Activated CD8-positive, alpha-beta T cell treated with anti-CD3 and anti-CD28 coated beads for 36 hours (primary cell): ENCODE measurements around the gene GASK1A. TPM values are rescaled to one million over a fixed set of nuclear protein-coding genes. Genes with fewer than 3 reads are reported as not detected.

Experiments used
- ATAC-seq: fragments of 200-7000 bp; cut with Tn5 transposase; one replicate; pipeline ENCODE4 v1.10.0; 2021; ENCODE audit warnings: mild to moderate bottlenecking, moderate library complexity
- CTCF ChIA-PET: fragments of 350-600 bp; sonication (Branson Sonifier 250); formaldehyde crosslinking; loops from one replicate; lab custom pipeline; 2021; ENCODE audit warnings: antibody characterized with exemption; lab: Charles Lee
- POLR2A ChIA-PET: fragments of 350-600 bp; sonication (Branson Sonifier 250); formaldehyde crosslinking; loops from one replicate; lab custom pipeline; 2021; ENCODE audit warnings: antibody characterized with exemption; lab: Charles Lee
- DNase-seq: peaks from one replicate; pipeline ENCODE4 v3.0.0-alpha.2; 2020
- H3K27ac Mint-ChIP-seq: one replicate; pipeline ENCODE4 v1.8.0; 2021; ENCODE audit warnings: mild to moderate bottlenecking, mixed read lengths
- H3K27me3 Mint-ChIP-seq: one replicate; pipeline ENCODE4 v1.8.0; 2021; ENCODE audit warnings: mixed read lengths
- H3K36me3 Mint-ChIP-seq: one replicate; pipeline ENCODE4 v1.8.0; 2021; ENCODE audit warnings: low read depth, mixed read lengths
- H3K4me1 Mint-ChIP-seq: one replicate; pipeline ENCODE4 v1.8.0; 2021; ENCODE audit warnings: low read depth, mixed read lengths
- H3K4me3 Mint-ChIP-seq: one replicate; pipeline ENCODE4 v1.8.0; 2021; ENCODE audit warnings: mild to moderate bottlenecking, moderate library complexity, mixed read lengths
- H3K9me3 Mint-ChIP-seq: one replicate; pipeline ENCODE4 v1.8.0; 2021; ENCODE audit warnings: mixed read lengths
- intact Hi-C: fragments of 100-400 bp; cut with micrococcal nuclease; formaldehyde crosslinking; loops from one replicate; pipeline ENCODE4 v1.10.0; 2022
- total RNA-seq, 2 experiments: library from RNA; stranded (reverse); gene quantifications; one replicate each; pipeline ENCODE4 v1.2.3, GENCODE V29; 2021
- TF ChIP-seq, protein P1 (sequence below): fragments of 200-600 bp; IDR thresholded peaks from one replicate; pipeline ENCODE4 v1.8.0; 2022; ENCODE audit warnings: antibody characterized with exemption, mild to moderate bottlenecking

Gene GASK1A
- total RNA-seq, 2 experiments from 2014 or later = 0.11 TPM; not detected in 1

DNA sequence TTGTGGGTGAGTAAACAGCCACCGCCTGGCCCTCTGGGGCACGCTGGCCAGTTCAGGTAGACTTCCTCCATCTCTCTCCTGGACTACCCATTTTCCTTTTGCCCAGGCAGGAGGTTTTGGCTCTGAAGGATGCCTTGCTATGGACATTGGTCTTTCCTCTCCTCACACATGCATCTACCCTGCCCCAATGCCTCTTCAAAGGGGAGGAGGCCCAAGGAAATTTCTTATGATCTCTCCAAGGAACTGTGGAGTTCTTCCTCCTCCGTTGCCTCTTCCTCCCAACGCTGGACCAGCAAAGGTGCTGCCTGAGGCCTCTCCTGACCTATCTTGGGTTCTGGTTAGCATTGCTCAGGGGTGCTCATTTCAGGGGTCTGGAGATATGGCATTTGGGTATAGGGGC, 93.2 kb downstream of the GASK1A start:
- TF ChIP-seq, protein P1, sequence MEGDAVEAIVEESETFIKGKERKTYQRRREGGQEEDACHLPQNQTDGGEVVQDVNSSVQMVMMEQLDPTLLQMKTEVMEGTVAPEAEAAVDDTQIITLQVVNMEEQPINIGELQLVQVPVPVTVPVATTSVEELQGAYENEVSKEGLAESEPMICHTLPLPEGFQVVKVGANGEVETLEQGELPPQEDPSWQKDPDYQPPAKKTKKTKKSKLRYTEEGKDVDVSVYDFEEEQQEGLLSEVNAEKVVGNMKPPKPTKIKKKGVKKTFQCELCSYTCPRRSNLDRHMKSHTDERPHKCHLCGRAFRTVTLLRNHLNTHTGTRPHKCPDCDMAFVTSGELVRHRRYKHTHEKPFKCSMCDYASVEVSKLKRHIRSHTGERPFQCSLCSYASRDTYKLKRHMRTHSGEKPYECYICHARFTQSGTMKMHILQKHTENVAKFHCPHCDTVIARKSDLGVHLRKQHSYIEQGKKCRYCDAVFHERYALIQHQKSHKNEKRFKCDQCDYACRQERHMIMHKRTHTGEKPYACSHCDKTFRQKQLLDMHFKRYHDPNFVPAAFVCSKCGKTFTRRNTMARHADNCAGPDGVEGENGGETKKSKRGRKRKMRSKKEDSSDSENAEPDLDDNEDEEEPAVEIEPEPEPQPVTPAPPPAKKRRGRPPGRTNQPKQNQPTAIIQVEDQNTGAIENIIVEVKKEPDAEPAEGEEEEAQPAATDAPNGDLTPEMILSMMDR = no peak
- H3K36me3 Mint-ChIP-seq = no peaks in the 10 kb centered on the region
- CTCF ChIA-PET = interaction anchor here (1.0 to 2.3 kb wide), 4 partner anchors 13 to 92 kb away, joined by 4 to 8 read pairs (median 5); no protein-coding TSS in a partner anchor
- no peak overlapping the region for H3K27ac Mint-ChIP-seq
- POLR2A ChIA-PET = interaction anchor here (1.2 kb wide), 1 partner anchor 11 kb away, joined by 3 read pairs; no protein-coding TSS in a partner anchor
- H3K4me3 Mint-ChIP-seq = no peak overlapping the region
- H3K27me3 Mint-ChIP-seq = no peaks in the 10 kb centered on the region
- intact Hi-C loops = loop anchor here (10.0 kb wide), 1 partner anchor 108 kb away; no protein-coding TSS in a partner anchor
- no peaks in the 10 kb centered on the region for H3K9me3 Mint-ChIP-seq
- DNase-seq (no peak), ATAC-seq (no peak)
- peaks cover 3% of the 10 kb centered on the region for H3K4me1 Mint-ChIP-seq

DNA sequence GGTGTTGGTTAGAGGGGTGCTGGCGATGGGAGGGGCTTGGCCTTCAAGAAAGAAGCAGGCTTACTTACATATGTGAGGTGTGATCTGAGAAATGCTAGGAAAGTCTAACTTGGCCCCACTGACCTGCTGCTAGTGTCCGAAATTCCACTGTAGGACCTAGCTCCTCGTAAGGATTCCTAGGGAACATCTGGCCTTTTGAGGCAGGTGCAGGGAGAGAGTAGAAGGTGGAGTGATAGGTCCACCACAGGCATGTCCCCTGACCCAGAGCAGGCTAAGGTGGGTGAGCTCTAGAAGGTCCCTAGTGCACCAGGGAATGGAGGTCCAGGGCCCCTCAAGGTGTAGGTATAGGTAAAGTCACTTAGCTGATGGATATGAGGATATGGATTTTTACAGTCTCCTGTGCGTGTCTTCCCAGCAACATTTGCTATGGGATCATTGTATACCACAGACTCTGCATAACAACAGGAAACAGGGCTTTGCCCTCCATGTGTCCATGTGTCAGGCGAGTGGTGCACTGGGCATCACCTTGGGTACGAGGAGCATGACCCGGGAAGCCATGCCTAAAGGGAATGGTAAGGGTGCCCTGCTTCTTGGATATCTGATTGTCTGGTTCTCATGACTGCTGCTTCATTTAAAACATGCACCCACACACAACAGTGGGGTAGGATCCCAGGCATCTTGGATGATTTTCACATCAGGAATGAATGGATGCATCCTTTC, 94.2 kb downstream of the GASK1A start:
- Mint-ChIP-seq H3K27me3 (no peaks in the 10 kb centered on the region), H3K9me3 (no peaks in the 10 kb centered on the region), H3K4me1 (peaks cover 3% of the 10 kb centered on the region), H3K27ac (no peak overlapping the region), H3K36me3 (peaks cover 5% of the 10 kb centered on the region), H3K4me3 (no peak overlapping the region)
- TF ChIP-seq, protein P1 = no peak
- ChIA-PET POLR2A (no interaction called here), CTCF (interaction anchor here (1.3 to 2.3 kb wide), 2 partner anchors 92 to 111 kb away, joined by 5 read pairs; no protein-coding TSS in a partner anchor)
- DNase-seq (no peak), ATAC-seq (no peak)
- intact Hi-C loops = loop anchor here (10.0 kb wide), 1 partner anchor 108 kb away; no protein-coding TSS in a partner anchor

DNA sequence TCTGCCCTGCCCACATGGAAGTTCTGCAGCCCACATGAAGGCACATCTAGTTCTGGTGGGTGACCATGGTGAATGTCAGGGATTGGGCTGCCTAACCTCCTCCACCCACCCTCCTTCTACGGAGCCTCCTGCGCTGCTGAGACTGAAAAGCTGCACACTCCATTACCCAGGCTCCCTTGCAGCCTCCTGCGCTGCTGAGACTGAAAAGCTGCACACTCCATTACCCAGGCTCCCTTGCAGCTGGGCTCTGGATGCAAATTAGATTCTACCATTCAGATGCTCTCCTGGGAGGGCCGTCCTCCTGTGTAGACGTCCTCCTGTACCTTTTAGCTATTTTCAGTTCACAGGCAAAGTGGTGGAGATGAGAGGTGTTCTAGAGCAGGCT, 94.7 kb downstream of the GASK1A start:
- intact Hi-C loops = loop anchor here (10.0 kb wide), 1 partner anchor 109 kb away; no protein-coding TSS in a partner anchor

DNA sequence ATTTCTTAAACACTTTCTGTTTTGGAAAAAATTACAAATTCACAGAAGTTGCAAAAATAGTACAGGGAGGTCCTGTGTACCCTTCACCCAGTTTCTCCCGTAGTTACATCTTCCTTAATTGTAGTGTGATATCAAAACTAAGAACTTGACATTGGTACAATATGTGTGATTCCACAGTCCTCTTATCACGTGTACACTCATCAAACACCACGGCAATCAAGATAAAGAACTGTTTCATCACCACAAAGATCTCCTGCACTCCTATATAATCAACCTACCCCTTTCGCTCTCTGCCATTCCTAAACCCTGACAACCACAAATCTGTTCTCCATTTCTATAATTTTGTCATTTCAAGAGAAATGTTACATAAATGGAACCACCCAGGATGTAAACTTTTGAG, 95.4 kb downstream of the GASK1A start:
- ATAC-seq (no peak), DNase-seq (no peak)
- TF ChIP-seq, protein P1 = no peak
- H3K9me3 Mint-ChIP-seq = no peaks in the 10 kb centered on the region
- H3K27ac Mint-ChIP-seq = no peak overlapping the region
- ChIA-PET CTCF (interaction anchor here (1.3 kb wide), 1 partner anchor 112 kb away, joined by 5 read pairs; no protein-coding TSS in a partner anchor), POLR2A (no interaction called here)
- no peak overlapping the region for H3K4me3 Mint-ChIP-seq
- intact Hi-C loops = loop anchor here (10.0 kb wide), 1 partner anchor 110 kb away; no protein-coding TSS in a partner anchor
- no peaks in the 10 kb centered on the region for H3K27me3 Mint-ChIP-seq
- H3K36me3 Mint-ChIP-seq = peaks cover 5% of the 10 kb centered on the region
- H3K4me1 Mint-ChIP-seq = peaks cover 3% of the 10 kb centered on the region

More for the DNA sequence above, 94.7 kb downstream of the GASK1A start:
- Mint-ChIP-seq H3K36me3 (peaks cover 5% of the 10 kb centered on the region), H3K27ac (no peak overlapping the region), H3K4me1 (peaks cover 3% of the 10 kb centered on the region), H3K27me3 (no peaks in the 10 kb centered on the region), H3K4me3 (no peak overlapping the region), H3K9me3 (no peaks in the 10 kb centered on the region)
- CTCF ChIA-PET = interaction anchor here (1.3 kb wide), 1 partner anchor 112 kb away, joined by 5 read pairs; no protein-coding TSS in a partner anchor
- DNase-seq = no peak
- TF ChIP-seq, protein P1 = no peak
- ATAC-seq = no peak
- POLR2A ChIA-PET = no interaction called here
